DND-41 (cell line): ENCODE results near the gene AASDHPPT.

ENCODE experiments used
- ATAC-seq: fragments of 200-7000 bp; cut with Tn5 transposase; 3 replicates; pipeline ENCODE4 v1.9.1; 2021; ENCODE audit warnings: low read depth; ENCODE audit not compliant: insufficient read depth
- DNase-seq: peaks from one replicate; pipeline ENCODE4 v3.0.0-alpha.2; 2020
- H2AFZ ChIP-seq: 2 replicates; pipeline ENCODE4 v1.6.0; 2012; ENCODE audit warnings: low read depth, low read length
- H3K27ac ChIP-seq: 2 replicates; pipeline ENCODE4 v1.5.1; 2012; ENCODE audit warnings: low read length, inconsistent platforms
- H3K27me3 ChIP-seq: fragments of 200-600 bp; sonication (generic); 2 replicates; pipeline ENCODE4 v1.6.0; 2012; ENCODE audit warnings: low read length, mild to moderate bottlenecking, inconsistent platforms; ENCODE audit not compliant: insufficient read depth, poor library complexity
- H3K36me3 ChIP-seq: 2 replicates; pipeline ENCODE4 v1.5.1; 2012; ENCODE audit warnings: low read length, inconsistent platforms; ENCODE audit not compliant: insufficient read depth
- H3K4me1 ChIP-seq: 2 replicates; pipeline ENCODE4 v1.5.1; 2012; ENCODE audit warnings: mild to moderate bottlenecking, low read length; ENCODE audit not compliant: insufficient read depth
- H3K4me2 ChIP-seq: 2 replicates; pipeline ENCODE4 v1.6.0; 2012; ENCODE audit warnings: mild to moderate bottlenecking, moderate library complexity, low read length, inconsistent platforms; ENCODE audit not compliant: insufficient read depth
- H3K4me3 ChIP-seq, 2 experiments: fragments of 200-600 bp in 1 of 2; shearing (Covaris generic) in 1 of 2; 2 replicates each; pipeline ENCODE4 v1.5.1; 2012 to 2016; ENCODE audit warnings: inconsistent platforms in 2 of 2, low read length in 2 of 2, mild to moderate bottlenecking in 2 of 2, low read depth in 1 of 2, moderate library complexity in 1 of 2
- H3K79me2 ChIP-seq: 2 replicates; pipeline ENCODE4 v1.6.0; 2012; ENCODE audit warnings: low read length, inconsistent platforms; ENCODE audit not compliant: insufficient read depth
- H3K9ac ChIP-seq: 2 replicates; pipeline ENCODE4 v1.6.0; 2012; ENCODE audit warnings: low read depth, mild to moderate bottlenecking, inconsistent platforms, low read length, moderate library complexity
- H3K9me3 ChIP-seq: 2 replicates; pipeline ENCODE4 v1.5.1; 2012; ENCODE audit warnings: low read length, moderate library complexity, mild to moderate bottlenecking, inconsistent platforms; ENCODE audit not compliant: insufficient read depth, severe bottlenecking
- H4K20me1 ChIP-seq: 2 replicates; pipeline ENCODE4 v1.6.0; 2012; ENCODE audit warnings: low read length; ENCODE audit not compliant: insufficient read depth
- EZH2 ChIP-seq: IDR thresholded peaks from 3 replicates; pipeline ENCODE4 v1.6.1; 2012; ENCODE audit warnings: borderline replicate concordance, low read depth, mild to moderate bottlenecking, moderate library complexity, low read length, inconsistent platforms; ENCODE audit not compliant: severe bottlenecking
- TF ChIP-seq, protein P1 (sequence below): IDR thresholded peaks from 2 replicates; pipeline ENCODE4 v1.5.1; 2012; ENCODE audit warnings: borderline replicate concordance, low read length, moderate library complexity, mild to moderate bottlenecking; ENCODE audit not compliant: poor library complexity, severe bottlenecking; ENCODE audit errors: extremely low read depth

AASDHPPT gene, protein sequence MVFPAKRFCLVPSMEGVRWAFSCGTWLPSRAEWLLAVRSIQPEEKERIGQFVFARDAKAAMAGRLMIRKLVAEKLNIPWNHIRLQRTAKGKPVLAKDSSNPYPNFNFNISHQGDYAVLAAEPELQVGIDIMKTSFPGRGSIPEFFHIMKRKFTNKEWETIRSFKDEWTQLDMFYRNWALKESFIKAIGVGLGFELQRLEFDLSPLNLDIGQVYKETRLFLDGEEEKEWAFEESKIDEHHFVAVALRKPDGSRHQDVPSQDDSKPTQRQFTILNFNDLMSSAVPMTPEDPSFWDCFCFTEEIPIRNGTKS

DNA sequence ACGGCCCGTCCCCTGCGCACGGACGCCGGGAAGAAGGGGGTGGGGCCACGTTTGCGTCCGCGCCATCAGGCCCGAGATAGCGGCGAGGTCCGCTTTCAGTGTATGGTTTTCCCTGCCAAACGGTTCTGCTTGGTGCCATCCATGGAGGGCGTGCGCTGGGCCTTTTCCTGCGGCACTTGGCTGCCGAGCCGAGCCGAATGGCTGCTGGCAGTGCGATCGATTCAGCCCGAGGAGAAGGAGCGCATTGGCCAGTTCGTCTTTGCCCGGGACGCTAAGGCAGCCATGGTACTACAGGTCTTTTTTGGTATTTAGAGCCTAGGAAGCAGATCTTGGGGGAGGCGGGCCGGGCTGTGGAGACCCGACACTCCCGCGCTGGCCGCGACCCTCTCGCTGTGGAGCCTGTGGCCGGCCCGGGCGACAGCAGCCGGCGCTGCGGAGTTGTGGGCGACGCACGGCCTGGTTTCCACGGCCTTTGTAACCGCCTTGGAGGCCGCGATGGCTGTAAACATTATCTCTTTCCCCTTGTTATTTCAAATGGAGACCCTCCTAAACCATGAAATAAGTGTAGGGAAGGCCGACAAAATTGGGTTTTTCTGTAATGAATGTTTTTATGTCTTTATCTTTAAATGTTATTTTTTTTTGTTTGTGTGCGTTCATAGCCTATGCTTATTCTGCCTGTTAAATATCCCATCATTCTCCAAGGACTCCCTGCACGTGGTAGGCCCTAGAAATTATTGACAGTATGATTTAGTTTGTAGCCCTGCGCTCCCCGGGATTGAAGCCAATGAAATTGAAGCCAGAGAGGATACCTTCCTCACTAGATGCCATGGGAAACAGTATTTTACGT lies at the start of gene AASDHPPT:
TSS of gene AASDHPPT (plus strand) at position 54 of the 847 bp plus-strand sequence. CDS start at position 103, 49 bp downstream.
- peaks cover 54% of the 10 kb centered on the region for H3K4me1 ChIP-seq
- peak within 1 kb of the TSS; percentile 86 to 95 for H3K4me3 ChIP-seq
- DNase-seq (peak; percentile 11), ATAC-seq (peak; percentile 16)
- H3K79me2 ChIP-seq: peaks cover 65% of the 10 kb centered on the region
- peaks cover 10% of the 10 kb centered on the region; the same call in 1 of the 2 replicates for H4K20me1 ChIP-seq
- H3K9ac ChIP-seq: peak within 1 kb of the TSS; percentile 97
- H2AFZ ChIP-seq: peak within 1 kb of the TSS; percentile 100
- peak within 1 kb of the TSS; percentile 100 for H3K27ac ChIP-seq
- H3K36me3 ChIP-seq: peaks cover 31% of the 10 kb centered on the region
- H3K4me2 ChIP-seq: peak within 1 kb of the TSS; percentile 80
- no peak for TF ChIP-seq EZH2
- TF ChIP-seq, protein P1, sequence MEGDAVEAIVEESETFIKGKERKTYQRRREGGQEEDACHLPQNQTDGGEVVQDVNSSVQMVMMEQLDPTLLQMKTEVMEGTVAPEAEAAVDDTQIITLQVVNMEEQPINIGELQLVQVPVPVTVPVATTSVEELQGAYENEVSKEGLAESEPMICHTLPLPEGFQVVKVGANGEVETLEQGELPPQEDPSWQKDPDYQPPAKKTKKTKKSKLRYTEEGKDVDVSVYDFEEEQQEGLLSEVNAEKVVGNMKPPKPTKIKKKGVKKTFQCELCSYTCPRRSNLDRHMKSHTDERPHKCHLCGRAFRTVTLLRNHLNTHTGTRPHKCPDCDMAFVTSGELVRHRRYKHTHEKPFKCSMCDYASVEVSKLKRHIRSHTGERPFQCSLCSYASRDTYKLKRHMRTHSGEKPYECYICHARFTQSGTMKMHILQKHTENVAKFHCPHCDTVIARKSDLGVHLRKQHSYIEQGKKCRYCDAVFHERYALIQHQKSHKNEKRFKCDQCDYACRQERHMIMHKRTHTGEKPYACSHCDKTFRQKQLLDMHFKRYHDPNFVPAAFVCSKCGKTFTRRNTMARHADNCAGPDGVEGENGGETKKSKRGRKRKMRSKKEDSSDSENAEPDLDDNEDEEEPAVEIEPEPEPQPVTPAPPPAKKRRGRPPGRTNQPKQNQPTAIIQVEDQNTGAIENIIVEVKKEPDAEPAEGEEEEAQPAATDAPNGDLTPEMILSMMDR: peak; percentile 17
- no peaks in the 10 kb centered on the region for H3K9me3 ChIP-seq
- no peaks in the 10 kb centered on the region for H3K27me3 ChIP-seq

DNA sequence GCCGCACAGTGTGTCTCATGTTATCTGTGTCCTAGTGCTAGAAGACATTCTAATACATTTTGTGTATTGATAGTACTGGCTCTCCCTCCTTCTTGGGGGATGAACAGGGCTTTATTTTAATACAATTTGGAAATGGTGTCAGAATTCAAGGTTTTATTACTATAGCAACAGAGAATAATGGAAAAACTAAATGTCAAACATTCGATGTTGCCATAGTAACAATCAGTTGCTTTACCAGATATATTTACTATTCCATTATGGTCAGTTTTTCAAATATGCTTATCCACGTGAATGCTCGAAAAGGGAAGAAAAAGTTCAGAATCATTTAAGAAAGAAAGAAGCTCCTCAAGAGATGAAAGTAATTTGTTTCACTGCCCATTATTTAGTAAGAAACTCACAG lies 46.9 kb upstream of the AASDHPPT start:
- TF ChIP-seq EZH2: no peak
- TF ChIP-seq, protein P1: no peak

DNA sequence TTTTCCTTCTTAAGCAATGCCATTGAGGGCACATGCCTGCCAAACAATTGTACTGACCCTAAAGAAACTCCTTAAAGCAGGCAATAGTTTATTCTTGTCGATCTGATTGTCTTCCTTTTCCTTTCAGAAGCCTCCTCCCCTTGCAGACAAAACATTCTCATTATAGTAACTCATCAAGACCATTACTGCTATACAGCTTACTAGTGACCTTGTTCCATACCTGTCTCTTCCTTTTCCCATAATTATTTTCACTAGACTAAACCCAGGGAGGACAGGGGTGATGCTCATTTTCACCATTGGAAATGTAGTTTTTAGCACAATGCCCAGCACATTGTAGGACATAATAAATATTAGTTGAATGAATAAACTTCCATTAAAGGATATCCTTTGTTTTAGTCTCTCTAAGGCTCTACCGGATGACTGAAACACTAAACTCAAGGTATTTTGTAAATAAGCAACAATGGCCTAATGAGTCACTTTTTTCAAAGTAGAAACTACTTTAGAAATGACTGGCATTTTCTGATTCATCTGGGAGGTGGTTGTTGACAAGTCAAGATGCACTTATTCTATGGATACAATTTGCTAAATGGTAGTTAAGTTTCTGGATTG lies 46.2 kb upstream of the AASDHPPT start:
- no peak for DNase-seq
- Histone ChIP-seq H3K27ac (no peak overlapping the region), H3K36me3 (no peaks in the 10 kb centered on the region), H2AFZ (no peak overlapping the region), H3K9me3 (no peaks in the 10 kb centered on the region), H3K9ac (no peak overlapping the region), H3K79me2 (no peaks in the 10 kb centered on the region), H4K20me1 (no peaks in the 10 kb centered on the region), H3K4me3 (no peak overlapping the region), H3K4me2 (no peak overlapping the region), H3K4me1 (no peaks in the 10 kb centered on the region), H3K27me3 (no peaks in the 10 kb centered on the region)
- no peak for ATAC-seq
- TF ChIP-seq, protein P1: no peak
- no peak for TF ChIP-seq EZH2

More for the DNA sequence above, 46.9 kb upstream of the AASDHPPT start:
- H3K4me2 ChIP-seq: no peak overlapping the region
- no peak overlapping the region for H3K27ac ChIP-seq
- H3K4me3 ChIP-seq: no peak overlapping the region
- H2AFZ ChIP-seq: no peak overlapping the region
- no peak overlapping the region for H3K9ac ChIP-seq
- DNase-seq (no peak), ATAC-seq (no peak)
- H3K9me3 ChIP-seq: no peaks in the 10 kb centered on the region
- H3K4me1 ChIP-seq: no peaks in the 10 kb centered on the region
- no peaks in the 10 kb centered on the region for H3K36me3 ChIP-seq
- H3K27me3 ChIP-seq: no peaks in the 10 kb centered on the region
- no peaks in the 10 kb centered on the region for H4K20me1 ChIP-seq
- H3K79me2 ChIP-seq: no peaks in the 10 kb centered on the region
